HG03159 (cell line): Measurements from ENCODE around the gene FGD5.

ENCODE experiments used
- ATAC-seq: cut with Tn5 transposase; IDR thresholded peaks from one replicate; pipeline ENCODE4 v1.9.1; 2021; ENCODE audit warnings: mild to moderate bottlenecking, moderate library complexity; ENCODE audit not compliant: unreplicated experiment

FGD5 gene

DNA sequence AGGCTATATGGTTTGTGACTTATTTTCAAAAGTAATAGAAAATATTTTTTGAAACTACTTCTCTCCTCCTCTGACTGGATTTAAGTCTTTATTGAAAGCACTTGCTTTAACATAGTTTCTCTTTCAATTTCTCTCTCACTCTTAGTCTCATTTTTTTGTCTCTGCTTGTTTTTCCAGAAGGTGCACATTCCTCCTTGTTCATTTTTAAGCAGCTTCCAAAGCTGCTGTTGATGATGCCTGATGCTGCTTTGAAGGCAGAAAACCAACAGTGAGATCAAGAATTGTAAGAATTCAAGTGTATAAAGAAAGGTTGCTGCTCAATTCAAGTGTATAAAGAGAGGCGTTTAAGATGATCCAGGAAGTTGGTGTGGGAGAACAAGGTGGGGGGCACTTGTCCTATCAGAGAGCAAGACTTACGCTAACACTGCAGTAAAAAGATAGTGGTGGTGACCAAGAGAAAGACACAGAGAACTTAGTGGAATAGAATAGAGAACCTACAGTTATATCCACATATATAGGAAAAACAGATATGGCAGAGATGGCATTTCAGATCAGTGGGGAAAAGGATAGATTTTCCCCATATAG lies 140.7 kb downstream of the FGD5 start:
- no peak for ATAC-seq

DNA sequence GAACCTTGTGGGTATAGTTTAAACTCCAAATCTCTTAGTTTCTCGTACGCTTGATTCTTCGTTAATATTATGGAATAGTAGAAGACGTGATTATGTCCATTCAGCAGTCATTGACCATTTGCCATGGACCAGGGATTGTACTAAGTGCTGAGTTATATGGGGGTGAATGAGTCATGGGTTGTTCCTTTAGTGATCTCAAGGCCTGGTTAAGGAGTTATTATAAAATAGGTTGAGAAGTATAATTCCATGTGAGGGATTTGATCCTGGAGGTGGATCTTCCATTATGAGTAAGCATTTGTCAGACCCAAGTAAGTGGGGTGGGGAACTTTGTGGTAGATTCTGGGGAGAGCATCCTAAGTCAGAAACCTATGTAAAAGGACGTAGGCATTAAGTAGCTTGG lies 144.0 kb downstream of the FGD5 start:
- no peak for ATAC-seq

GRCh38 chr3:14967285-14967684 lies 148.5 kb downstream of the FGD5 start:
- ATAC-seq, result no peak

- no peak for ATAC-seq
Measured at GRCh38 chr3:14969671-14970070, 150.9 kb downstream of the FGD5 start.

DNA sequence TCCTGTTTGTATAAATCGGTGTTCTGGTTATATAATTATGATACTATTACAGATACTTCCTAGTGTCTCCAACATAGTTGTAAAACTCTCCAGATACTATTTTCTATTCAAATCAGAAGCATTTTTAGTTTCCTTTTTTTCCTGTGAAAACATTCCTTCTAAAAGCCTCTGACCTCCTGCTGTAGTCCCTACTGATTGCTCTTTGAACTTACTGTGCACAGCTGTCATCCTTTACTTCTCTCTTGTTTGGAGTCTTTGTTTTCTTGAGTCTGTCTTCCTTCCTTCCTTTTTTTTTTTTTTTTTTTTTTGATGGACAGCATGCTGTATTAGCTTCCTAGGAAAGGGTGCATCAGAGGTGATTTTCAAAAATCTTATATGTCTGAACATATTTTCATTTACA lies 157.6 kb downstream of the FGD5 start:
- no peak for ATAC-seq

DNA sequence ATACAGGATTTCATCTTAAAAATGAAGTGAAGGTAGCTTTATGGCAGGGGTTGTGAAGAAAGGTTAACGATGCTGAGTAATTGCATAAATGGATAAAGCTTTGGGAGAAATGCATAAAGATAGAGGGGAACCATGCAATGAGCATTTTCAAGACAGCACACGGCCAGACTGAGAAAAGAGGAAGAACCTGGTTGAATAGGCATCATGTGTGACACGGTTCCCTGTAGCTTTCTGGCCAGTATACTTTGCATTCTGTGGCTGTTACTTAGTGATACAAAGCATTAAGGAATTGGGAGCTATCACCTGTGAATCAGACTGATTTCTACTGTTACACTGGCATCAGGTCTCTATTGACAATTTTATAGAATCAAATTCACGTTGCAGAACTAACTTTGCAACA lies 161.9 kb downstream of the FGD5 start:
- peak; percentile 68 for ATAC-seq
